Epithelial cell of proximal tubule (primary cell): ENCODE data around the gene STXBP2. TPM values are rescaled to one million over a fixed set of nuclear protein-coding genes. Genes with fewer than 3 reads are reported as not detected.

Experiments used
- DNase-seq: peaks from one replicate; pipeline ENCODE4 v3.0.0-alpha.2; 2011; ENCODE audit warnings: low read depth
- H3K4me3 ChIP-seq: 2 replicates; pipeline ENCODE4 v1.5.1; 2011; ENCODE audit warnings: low read depth, mild to moderate bottlenecking, low read length
- total RNA-seq: library from RNA; depleted of rRNA; stranded (reverse); fragments of >200 nt; gene quantifications from 2 replicates; pipeline ENCODE4 v1.2.3, GENCODE V29; 2015
- TF ChIP-seq, protein P1 (sequence below): conservative IDR thresholded peaks from 2 replicates; pipeline ENCODE4 v1.5.1; 2012; ENCODE audit warnings: low read depth, mild to moderate bottlenecking, low read length

STXBP2 gene
- total RNA-seq, 1 donor from 2014 or later, result 49.4 TPM

GRCh38 chr19:7620442-7621412 is 16.2 kb upstream of the STXBP2 start:
- DNase-seq, result no peak
- H3K4me3 ChIP-seq, result no peak overlapping the region
- TF ChIP-seq, protein P1, sequence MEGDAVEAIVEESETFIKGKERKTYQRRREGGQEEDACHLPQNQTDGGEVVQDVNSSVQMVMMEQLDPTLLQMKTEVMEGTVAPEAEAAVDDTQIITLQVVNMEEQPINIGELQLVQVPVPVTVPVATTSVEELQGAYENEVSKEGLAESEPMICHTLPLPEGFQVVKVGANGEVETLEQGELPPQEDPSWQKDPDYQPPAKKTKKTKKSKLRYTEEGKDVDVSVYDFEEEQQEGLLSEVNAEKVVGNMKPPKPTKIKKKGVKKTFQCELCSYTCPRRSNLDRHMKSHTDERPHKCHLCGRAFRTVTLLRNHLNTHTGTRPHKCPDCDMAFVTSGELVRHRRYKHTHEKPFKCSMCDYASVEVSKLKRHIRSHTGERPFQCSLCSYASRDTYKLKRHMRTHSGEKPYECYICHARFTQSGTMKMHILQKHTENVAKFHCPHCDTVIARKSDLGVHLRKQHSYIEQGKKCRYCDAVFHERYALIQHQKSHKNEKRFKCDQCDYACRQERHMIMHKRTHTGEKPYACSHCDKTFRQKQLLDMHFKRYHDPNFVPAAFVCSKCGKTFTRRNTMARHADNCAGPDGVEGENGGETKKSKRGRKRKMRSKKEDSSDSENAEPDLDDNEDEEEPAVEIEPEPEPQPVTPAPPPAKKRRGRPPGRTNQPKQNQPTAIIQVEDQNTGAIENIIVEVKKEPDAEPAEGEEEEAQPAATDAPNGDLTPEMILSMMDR, result no peak

GRCh38 chr19:7622933-7623685 is 13.8 kb upstream of the STXBP2 start:
- TF ChIP-seq, protein P1, result no peak
- no peak for DNase-seq

DNA sequence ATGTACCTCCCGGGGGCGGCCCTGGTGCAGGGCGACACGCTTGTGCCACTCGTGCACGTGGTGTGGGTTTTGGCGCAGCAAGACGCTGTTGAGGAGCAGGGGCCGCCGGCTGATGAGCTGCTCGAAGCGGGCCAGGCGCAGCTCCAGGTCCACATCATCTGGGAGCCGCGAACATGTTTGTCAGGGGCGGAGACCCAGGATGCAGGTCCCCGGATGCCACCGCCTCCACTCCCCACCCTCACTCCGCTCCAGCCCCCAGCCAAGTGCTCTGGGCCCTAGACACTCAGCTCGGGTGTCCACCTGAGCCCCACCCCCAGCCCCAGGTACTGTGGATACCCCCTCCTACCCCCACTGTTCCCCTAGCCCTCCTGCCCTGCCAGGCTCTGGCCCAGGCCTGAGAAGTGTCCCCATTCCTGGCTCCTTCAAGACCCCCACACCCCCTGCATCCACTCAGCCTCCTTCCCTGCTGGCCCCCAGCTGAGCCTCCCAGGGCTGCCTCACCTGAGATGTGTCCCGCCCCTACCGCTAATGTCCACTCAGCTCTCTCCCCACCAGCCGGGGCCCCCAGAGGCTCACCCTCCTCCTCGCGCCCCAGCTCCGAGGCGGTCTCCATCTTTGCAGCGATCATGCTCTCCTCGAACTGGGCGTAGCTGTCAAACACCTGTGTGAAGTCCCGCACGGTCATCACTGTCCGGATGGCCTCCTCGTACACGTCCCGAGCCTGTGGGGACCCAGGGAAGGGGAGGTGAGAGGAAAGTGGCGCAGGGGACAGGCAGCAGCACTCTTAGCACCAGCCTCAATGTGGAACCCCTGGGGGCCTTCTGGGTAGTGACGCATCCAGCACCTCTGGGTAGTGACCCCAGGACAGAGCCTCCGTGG is 12.9 kb upstream of the STXBP2 start:
- TF ChIP-seq, protein P1, result no peak
- DNase-seq, result no peak
- H3K4me3 ChIP-seq, result no peak overlapping the region

More at GRCh38 chr19:7622933-7623685, 13.8 kb upstream of the STXBP2 start:
- no peak overlapping the region for H3K4me3 ChIP-seq

DNA sequence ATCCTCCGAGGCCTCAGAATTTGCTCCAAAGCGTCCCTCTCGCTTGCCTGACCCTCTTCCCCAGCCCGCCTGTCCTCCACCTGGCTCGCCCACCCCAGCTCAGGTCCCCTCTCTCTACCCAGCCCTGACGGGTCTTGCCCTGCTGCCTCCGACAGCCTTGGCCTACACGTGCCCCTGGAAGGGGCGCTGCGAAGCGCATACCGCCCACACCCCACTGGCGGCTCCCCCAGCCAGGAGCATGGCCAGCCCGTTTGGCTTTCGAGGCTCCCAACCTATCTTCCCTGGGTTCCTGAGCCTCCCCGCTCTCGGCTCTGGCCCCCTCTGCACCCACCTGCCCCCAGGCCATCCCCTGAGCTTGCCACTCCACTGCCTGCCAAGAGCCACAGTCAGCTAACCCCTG is 12.1 kb upstream of the STXBP2 start:
- DNase-seq, result no peak
- TF ChIP-seq, protein P1, result no peak
- H3K4me3 ChIP-seq, result no peak overlapping the region

- H3K4me3 ChIP-seq, result no peak overlapping the region
- TF ChIP-seq, protein P1, result no peak
- DNase-seq, result no peak
These were observed 11.0 kb upstream of the STXBP2 start for GRCh38 chr19:7625763-7626372.

- H3K4me3 ChIP-seq, result no peak overlapping the region
- no peak for DNase-seq
- TF ChIP-seq, protein P1, result no peak
These were observed 9.7 kb upstream of the STXBP2 start for GRCh38 chr19:7627166-7627565.
